CD4-positive, alpha-beta T cell treated with Interleukin-15 for 1 hour (primary cell): ENCODE data around the gene MYO7A.
A peak's percentile ranks its signal among the peaks of the same experiment; 100 is the strongest.

Experiments used
- DNase-seq: peaks from one replicate; pipeline ENCODE4 v3.0.0-alpha.2; 2020

The MYO7A gene

DNA sequence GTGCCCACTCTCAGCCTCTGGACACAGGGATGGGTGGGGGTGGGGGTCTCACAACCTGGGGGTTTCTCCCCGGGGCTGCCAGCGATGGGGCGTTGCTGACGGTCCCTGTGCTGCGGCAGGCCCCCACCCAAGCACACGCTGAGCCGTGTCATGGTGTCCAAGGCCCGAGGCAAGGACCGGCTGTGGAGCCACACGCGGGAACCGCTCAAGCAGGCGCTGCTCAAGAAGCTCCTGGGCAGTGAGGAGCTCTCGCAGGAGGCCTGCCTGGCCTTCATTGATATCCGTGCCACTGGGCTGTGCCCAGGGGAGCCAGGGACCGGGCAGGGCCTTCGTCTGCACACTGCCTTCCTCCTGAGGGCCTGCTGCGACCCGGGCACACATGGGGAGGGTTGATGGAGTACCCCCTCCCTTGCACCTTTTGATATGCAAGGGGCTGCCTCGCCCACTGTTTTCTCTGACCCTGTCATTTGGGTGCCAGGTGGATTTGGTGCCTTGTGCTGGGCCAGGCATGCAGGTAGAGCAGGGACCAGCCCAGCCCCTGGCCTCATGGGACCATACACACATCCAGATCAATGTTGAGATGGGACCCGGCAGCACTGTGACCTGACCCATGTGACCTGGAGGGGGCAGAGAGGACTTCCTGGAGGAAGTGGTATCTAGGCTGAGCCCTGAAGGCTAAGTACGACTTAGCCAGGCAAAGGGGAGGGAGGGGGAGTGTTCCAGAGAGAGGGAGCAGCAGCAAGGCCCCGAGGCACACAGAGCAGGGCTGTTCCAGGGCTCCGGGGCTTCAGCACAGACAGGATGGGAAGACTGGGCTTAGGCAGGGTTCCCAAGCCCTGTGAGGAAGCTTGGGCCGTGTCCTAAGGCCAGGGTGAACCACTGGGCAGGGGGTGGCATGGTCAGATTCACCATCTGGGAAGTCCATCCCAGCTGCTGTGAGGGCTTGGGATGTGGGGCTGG, 75.2 kb downstream of the MYO7A start:
- DNase-seq = peak; percentile 12

DNA sequence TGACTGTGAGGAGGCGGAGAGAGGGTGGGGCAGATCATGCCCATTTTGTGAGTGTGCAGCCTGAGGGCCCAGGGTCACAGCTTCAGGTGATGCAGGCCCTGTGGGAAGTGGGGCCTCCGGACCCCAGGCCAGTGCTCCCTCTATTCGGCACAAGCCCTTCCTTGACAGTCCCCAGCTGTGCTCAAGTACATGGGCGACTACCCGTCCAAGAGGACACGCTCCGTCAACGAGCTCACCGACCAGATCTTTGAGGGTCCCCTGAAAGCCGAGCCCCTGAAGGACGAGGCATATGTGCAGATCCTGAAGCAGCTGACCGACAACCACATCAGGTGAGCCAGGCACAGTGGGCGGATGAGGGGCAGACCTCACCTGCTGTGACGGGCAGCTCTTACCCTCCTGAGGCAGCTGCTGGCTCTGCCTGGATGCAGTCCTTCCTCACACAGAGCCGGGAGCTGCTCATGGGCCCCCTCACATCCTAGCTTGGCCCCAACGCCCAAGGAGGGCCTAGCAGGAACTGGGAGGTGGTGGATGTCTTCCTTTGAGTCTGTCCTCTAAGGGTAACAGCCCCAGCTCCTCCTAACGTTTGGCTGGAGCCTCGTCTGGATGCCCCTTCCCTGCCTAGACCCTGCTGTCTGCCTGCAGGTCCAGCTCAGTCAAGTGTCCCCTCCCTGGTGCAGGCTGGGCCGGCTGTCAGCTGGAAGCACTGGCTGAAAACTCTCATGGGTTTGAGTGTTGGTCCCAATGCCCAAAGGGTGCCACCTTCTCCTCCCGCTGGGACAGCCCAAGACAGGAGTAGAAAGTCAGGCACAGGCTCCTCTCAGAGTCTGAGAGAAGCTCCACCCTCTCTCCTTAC, 76.1 kb downstream of the MYO7A start:
- peak; percentile 14 for DNase-seq

DNA sequence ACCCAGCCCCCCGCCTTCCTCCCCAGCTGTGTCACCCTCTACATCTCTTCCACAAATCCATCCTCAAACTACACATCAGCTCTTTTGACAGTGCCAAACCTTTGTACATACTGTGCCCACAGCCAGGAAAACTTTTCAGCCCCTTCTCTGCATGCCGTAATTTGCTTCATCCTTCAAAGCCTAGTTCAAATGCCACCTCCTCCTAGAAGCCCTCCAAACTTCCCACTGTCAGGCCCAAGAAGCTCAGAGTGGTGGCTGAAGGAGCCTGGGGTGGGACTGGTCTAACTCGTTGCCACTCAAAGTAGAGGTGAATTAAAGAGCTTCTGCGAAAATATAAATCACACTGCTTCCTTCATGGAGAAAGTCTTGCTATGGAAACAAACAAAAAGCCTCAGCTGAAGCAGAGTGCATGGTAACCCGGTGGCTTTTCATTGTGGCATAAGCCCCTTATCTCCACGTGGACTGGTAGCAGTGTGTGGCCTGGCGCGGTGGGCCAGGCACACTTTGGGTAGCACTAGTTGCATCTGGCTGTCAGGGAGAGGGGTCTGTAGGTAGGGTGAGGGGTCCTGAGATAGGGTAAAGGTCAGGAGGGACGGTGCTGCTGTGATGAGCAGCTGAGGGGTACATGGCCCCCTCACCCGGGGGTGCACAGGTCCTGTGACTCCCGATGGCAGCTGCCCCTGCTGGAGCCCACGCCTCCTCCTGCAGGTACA, 76.9 kb downstream of the MYO7A start:
- peak; percentile 4 for DNase-seq

DNA sequence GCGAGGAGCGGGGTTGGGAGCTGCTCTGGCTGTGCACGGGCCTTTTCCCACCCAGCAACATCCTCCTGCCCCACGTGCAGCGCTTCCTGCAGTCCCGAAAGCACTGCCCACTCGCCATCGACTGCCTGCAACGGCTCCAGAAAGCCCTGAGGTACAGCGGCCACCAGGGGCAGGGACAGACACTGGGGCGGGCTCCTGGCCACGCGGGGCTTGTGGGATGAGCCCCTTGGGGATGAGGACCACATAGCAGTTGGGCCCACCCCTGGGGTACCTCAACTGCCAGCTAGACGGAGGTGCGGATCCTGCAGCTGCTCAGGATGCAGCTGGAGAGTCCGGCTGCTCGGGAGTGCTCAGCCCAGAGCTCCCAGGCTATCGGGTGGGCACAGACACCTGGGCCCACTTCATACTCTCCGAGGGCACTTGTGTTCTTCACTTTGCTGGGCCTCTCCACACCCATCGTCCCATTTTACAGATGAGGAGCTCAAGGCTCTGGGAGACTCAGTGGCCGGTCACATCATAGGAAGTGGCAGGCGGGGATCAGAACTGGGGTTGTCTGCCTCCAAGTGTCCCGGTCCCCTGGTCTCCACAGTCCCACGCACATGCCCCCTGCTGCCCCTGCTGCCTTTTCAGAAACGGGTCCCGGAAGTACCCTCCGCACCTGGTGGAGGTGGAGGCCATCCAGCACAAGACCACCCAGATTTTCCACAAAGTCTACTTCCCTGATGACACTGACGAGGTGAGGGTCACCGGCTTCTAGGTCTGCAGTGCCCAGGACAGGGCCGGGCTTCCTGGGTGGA, 77.6 kb downstream of the MYO7A start:
- DNase-seq = peak; percentile 4

DNA sequence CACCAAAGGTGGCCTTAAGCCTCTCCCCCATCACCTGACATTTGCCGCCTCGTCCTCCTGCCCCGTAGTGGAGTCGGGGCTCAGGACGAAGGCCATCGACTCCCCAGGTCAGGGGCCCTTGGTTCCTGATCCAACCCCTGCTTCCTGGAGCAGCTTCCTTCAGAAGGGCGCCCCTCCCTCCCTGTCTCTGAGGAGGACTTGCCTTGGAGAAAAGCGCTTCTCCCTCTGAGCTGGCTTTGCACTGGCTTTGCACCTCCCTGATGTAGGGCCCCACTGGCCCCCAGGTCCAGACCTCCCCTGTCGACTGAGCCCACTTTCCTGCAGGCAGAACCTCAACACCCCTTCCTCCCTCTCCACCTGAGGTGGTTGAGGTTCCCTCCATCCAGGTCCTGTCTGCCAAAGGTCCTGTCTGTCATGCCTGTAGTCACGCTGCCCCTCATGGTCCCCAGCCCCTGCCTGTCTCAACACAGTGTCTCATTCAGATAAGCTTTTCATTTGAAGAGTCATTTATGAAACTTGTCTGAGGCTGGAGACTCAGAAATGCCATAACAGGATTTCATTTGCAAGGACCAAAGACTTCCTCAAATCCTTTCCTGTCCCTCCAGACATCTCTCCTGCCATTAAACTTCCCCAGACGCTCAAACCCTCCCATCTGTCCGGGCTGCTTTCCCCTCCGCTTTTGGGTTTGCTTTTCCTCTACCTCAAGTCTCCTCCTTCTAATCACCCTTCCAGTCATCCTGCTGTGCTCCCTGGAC, 78.4 kb downstream of the MYO7A start:
- no peak for DNase-seq

DNA sequence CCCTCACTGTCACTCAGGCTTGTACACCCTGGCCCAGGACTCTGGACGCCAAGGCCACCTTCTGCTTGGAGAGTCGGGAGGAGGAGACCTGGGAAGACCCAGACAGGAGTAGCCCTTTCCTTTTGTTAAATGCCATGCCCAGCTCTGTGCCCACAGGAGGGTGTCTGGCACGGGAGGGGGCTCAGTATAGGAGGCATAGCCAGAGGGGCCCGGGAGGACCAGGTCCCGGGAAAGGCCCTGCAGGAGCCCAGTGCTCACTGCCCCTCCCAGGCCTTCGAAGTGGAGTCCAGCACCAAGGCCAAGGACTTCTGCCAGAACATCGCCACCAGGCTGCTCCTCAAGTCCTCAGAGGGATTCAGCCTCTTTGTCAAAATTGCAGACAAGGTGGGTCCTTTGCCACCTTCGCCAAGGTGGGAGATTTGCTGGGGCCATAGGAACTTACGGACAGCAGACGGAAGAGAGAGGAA, 79.0 kb downstream of the MYO7A start:
- DNase-seq = peak; percentile 10

DNA sequence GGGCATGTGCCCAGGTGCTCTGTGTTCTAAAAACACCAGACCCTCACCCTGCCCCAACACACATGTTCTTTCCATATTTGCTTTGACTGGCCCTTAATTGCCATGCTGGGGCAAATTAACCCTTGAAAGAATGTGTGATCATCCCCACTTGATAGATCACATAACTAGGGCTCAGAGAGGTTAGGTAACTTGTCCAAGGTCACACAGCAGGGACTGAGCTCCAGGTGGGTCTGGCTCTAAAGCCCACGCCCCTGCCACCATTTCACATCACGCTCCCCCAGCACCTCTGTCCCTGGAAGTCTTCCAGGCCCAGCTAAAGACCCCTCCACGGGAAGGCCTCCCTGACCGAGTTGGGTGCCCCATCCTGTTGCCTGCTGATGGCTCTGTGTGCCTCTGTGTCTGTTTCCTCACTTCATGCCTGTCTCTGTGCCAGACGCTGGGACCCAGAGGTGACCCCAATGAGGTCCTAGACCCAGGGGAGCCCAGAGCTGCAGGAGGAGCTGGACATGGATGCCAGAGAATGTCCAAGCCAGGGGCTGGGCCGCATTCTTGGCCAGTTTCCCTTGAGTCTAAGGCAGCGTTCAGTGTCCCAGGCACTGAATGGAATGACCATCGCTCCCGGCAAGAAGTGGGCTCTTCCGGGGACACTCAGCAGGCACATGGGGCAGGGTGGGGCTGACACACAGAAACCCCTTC, 79.7 kb downstream of the MYO7A start:
- DNase-seq = no peak

DNA sequence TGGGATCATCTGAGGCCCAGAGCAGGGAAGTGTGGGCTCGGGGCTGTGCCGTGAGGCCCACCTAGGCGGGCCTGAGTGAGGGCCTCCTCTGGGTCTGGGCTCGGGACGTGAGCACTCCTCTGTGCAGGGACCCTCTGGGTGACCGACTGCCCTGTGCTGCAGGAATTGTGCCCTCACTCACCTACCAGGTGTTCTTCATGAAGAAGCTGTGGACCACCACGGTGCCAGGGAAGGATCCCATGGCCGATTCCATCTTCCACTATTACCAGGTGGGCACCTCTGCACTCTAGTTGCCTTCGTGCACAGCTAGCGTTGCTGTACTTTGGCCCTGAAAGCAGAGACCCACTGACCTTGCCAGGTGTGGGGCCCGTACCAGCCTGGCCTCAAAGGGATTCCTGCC, 80.5 kb downstream of the MYO7A start:
- DNase-seq = no peak

DNA sequence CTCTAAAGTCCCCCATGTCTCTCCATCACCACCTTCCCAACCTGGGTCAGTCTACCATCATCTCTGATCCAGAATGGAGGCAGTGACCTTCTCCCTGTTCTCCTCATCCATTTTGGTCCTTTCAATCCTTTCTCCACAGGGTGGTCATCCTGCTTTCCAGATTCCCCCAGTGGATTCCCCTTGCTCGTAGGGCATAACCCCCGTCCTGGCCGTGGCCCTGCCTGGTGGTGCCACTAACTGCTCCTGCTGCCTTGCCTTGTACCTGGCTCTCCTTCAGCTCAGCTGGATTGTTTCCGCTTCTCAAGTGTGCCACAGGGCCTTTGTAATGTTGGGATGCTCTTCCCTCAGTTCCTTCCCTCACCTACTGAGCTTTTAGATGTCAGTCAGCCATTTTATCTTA, 81.6 kb downstream of the MYO7A start:
- DNase-seq = no peak

DNA sequence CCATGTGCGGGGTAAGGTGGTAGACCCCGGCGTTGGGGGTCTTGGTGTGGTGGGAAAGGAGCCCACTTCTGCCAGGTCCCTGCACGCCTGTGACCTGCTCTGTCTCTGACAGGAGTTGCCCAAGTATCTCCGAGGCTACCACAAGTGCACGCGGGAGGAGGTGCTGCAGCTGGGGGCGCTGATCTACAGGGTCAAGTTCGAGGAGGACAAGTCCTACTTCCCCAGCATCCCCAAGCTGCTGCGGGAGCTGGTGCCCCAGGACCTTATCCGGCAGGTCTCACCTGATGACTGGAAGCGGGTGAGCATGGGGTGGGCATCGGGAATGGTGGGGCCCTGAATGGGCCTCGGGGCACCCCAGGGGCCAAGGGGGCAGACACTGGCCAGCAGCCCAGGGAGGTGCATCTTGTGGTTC, 83.0 kb downstream of the MYO7A start:
- no peak for DNase-seq

DNA sequence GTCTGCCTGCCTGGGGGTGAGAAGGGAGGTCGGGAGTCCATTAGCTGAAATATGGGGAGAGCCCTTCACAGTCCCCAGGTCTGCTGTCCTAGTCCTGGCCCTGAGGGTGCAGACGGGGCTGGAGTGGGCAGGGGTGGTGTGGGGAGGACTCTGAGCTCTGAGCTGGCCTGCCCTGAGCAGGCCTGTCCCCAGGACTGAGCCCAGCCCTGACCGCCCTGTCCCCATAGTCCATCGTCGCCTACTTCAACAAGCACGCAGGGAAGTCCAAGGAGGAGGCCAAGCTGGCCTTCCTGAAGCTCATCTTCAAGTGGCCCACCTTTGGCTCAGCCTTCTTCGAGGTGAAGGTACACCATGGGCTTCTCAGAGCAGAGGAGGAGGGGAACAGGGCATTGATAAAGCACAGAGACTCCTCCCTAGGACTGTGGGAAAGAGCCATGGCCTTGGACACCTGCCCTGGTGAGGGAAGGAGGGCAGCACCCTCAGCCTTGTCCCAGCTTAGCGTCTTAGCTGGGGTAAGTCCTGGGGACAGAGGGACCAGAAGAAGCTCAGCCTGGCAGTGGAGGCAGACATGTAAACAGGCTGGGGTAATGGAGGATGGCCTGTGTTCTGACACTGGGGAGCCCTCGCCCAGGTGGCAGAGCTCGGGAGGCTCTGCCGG, 83.7 kb downstream of the MYO7A start:
- DNase-seq = no peak

DNA sequence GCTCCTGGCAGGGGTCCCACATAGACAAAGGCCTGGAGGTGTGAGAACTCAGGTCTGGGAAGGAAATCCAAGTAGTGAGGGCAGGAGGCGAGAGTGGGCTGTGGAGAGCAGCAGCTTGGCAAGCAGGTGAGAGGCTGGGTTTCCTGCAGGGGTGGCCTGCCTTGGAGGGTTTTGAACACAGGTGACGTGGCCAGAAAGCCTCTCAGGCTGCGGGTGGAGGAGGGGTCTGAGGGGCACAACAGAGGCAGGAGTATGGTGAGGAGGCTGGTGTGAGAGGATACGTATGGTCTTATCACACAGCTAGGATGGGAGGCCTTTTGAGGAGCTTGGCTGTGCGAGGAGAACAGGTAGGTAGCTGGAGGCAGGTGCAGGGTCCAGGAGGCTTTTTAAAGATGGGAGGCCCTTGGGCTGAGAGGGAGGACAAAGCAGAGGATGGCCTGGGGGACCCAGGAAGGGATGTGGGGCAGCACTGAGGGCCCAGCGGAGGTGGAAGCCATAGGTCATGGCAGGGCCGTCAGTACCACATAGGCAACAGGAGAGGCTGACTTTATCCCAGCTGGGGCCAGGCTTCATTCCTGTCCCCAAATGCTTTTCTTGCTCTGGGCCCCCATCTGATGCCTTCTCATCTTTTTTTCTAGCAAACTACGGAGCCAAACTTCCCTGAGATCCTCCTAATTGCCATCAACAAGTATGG, 84.4 kb downstream of the MYO7A start:
- no peak for DNase-seq

DNA sequence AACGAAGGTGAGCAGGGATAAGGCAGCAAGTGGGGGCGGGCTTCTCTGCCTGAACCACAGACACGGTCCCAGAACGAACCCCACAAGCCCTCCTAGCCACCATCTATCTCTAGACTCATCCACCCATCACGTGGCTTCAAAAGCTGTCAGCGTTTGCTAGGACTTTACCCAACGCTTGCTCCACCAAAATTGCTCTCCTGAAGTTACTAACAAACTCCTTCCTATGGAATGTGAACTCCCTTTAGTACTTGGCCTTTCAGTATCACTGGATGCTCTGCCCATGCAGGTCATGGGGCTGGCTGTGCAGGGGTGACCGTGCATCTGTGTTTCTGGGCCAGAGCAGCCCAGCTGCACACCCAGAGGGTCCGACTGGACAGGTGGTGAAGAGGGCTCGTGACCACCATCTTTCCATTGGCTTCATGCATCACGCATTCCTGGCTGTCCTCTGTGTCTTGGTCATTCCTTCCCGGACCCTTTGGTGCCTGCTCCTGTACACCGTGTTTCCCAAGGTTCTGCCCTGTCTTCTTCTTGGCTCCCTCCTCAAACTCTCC, 85.1 kb downstream of the MYO7A start:
- DNase-seq = no peak

DNA sequence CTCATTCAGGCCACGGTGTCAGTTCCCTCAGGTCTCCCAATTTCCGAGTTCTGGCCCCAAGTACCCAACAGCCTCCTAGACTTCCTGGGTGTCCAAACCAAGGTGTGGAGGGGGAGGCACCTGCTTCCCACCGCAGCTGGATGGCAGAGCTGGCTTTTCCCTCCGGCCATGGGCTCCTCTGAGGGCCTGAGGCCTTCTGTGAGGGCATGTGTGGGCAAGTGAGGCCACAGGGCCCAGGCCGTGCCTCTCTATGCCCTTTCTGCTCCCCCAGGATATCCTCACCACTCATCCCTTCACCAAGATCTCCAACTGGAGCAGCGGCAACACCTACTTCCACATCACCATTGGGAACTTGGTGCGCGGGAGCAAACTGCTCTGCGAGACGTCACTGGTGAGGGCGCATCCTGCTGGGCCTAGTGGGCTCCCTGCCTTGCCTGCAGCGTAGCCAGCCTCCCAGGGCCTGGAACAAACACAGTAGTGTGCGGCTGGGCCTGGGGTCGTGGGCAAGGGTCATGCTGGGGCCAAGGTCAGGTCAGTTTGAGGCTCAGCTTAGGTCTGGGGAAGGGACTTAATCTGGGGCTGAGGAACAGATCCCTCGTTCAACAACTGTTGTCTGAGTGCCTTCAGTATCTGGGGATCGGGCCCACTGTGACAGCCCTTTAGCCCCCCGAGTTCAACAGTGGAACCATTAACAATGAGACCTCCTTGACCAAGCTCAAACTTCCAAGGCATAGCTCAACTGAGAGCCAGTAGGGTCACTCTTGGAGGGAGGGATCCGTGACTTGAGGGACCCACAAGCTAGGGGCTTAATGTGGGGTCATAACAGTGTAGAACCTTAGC, 85.8 kb downstream of the MYO7A start:
- DNase-seq = no peak

DNA sequence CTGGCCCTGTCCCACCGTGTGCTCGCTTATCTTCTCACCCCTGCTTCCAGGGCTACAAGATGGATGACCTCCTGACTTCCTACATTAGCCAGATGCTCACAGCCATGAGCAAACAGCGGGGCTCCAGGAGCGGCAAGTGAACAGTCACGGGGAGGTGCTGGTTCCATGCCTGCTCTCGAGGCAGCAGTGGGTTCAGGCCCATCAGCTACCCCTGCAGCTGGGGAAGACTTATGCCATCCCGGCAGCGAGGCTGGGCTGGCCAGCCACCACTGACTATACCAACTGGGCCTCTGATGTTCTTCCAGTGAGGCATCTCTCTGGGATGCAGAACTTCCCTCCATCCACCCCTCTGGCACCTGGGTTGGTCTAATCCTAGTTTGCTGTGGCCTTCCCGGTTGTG, 86.5 kb downstream of the MYO7A start:
- DNase-seq = no peak

DNA sequence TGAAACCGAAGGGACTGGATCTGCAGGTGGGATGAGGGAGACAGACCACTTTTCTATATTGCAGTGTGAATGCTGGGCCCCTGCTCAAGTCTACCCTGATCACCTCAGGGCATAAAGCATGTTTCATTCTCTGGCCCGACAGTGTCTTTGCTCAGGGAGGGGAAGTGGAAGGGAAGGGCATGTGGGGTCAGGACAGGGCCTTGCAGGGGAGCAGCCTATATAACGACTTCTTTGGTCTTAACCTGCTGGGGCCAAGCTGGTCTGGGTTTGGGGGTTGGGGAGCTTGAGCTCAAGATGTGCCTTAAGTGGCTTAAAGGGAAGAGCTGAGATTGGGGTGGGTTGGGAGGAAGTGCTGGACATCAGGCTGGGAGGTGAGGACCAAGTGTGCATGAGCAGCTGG, 87.1 kb downstream of the MYO7A start:
- no peak for DNase-seq

DNA sequence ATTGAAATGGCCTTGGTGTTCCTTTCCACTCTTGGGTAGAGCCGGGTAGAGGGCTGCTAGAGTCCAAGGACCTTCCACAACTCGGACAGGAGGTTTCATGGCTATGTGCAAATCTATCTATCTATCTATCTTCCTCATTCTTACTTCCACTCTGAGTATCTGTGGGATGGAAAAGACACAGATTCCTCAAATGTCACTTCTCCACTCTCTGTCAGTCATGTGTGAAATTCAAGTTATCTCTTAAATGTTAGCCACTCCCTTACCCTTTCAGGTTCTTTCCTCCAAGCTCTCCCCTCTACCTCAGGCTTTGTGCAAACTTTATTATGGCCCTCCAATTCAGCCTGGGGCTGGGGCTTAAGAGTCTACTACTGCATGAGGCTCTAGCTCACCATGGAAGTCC, 89.1 kb downstream of the MYO7A start:
- no peak for DNase-seq

DNA sequence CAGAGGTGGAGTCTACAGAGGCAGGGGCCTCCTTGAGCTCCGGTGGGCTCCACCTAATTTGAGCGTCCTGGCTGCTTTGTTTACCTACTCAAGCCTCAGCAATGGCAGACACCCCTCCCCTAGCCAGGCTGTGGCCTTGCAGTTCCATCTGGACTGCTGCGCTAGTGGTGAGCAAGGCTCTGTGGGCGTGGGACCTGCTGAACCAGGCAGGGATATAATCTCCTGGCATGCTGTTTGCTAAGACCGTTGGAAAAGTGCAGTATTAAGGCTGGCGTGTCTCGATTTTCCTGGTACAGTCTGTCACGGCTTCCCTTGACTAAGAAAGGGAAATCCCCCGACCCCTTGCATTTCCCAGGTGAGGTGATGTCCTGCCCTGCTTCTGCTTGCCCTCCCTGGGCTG, 95.8 kb downstream of the MYO7A start:
- no peak for DNase-seq
